IMR-90 (cell line): ENCODE data around the gene CFAP69. TPM values are rescaled to one million over a fixed set of nuclear protein-coding genes. Genes with fewer than 3 reads are reported as not detected.
A peak's percentile ranks its signal among the peaks of the same experiment; 100 is the strongest.

ENCODE experiments used
- ATAC-seq: fragments of 200-7000 bp; cut with Tn5 transposase; 2 replicates; pipeline ENCODE4 v1.9.1; 2020; ENCODE audit warnings: low read depth, mild to moderate bottlenecking, moderate library complexity
- BruUV-seq: library from RNA; stranded (reverse); fragments of 400-500 nt; replicated peaks from 2 replicates; lab custom pipeline; 2021; lab: Mats Ljungman, UMichigan
- CTCF ChIA-PET: fragments of 300-600 bp; formaldehyde crosslinking; extraction: SDS; loops from one replicate; lab custom pipeline; 2021; ENCODE audit warnings: antibody characterized with exemption; lab: Yijun Ruan, JAX
- POLR2A ChIA-PET: fragments of 300-600 bp; sonication (Branson Sonifier 250); formaldehyde crosslinking; loops from one replicate; lab custom pipeline; 2022; ENCODE audit warnings: antibody characterized with exemption; ENCODE audit not compliant: unreplicated experiment; lab: Charles Lee
- DNase-seq: peaks from one replicate; pipeline ENCODE4 v3.0.0; 2013
- H2AFZ ChIP-seq: replicated peaks from 2 replicates; pipeline ENCODE3; 2013; ENCODE audit warnings: low read length, mild to moderate bottlenecking; ENCODE audit not compliant: poor library complexity
- H2AK5ac ChIP-seq: 2 replicates; pipeline ENCODE4 v1.6.1; 2013; ENCODE audit warnings: low read depth, low read length, inconsistent platforms
- H2AK9ac ChIP-seq: replicated peaks from 2 replicates; pipeline ENCODE3; 2013; ENCODE audit warnings: mild to moderate bottlenecking, low read depth, low read length, moderate library complexity; ENCODE audit not compliant: poor library complexity
- H2BK120ac ChIP-seq: 2 replicates; pipeline ENCODE4 v1.6.1; 2013; ENCODE audit warnings: low read depth, low read length, inconsistent platforms
- H2BK15ac ChIP-seq: 3 replicates; pipeline ENCODE4 v1.6.1; 2013; ENCODE audit warnings: low read depth, low read length, inconsistent platforms
- H2BK20ac ChIP-seq: 2 replicates; pipeline ENCODE4 v1.6.1; 2013; ENCODE audit warnings: low read depth, mild to moderate bottlenecking, inconsistent platforms, low read length, moderate library complexity
- H2BK5ac ChIP-seq: 2 replicates; pipeline ENCODE4 v1.6.1; 2013; ENCODE audit warnings: mild to moderate bottlenecking, low read depth, low read length, inconsistent platforms; ENCODE audit not compliant: poor library complexity, severe bottlenecking
- H3K14ac ChIP-seq: replicated peaks from 2 replicates; pipeline ENCODE4 v1.6.1; 2013; ENCODE audit warnings: low read depth, low read length, inconsistent platforms
- H3K18ac ChIP-seq: 2 replicates; pipeline ENCODE4 v1.6.1; 2013; ENCODE audit warnings: low read depth, low read length, control low read depth
- H3K23ac ChIP-seq: 2 replicates; pipeline ENCODE4 v1.6.1; 2013; ENCODE audit warnings: low read depth, low read length, inconsistent platforms
- H3K27ac ChIP-seq: 2 replicates; pipeline ENCODE4 v1.5.1; 2013; ENCODE audit warnings: mild to moderate bottlenecking, control low read depth, low read length; ENCODE audit not compliant: insufficient read depth
- H3K27me3 ChIP-seq: 2 replicates; pipeline ENCODE4 v1.6.1; 2013; ENCODE audit warnings: low read length; ENCODE audit not compliant: control insufficient read depth, insufficient read depth
- H3K36me3 ChIP-seq: 2 replicates; pipeline ENCODE4 v1.6.1; 2013; ENCODE audit warnings: low read length, mixed read lengths; ENCODE audit not compliant: control insufficient read depth, insufficient read depth
- H3K4ac ChIP-seq: 2 replicates; pipeline ENCODE4 v1.6.1; 2013; ENCODE audit warnings: low read depth, low read length, inconsistent platforms
- H3K4me1 ChIP-seq: 2 replicates; pipeline ENCODE4 v1.6.1; 2013; ENCODE audit warnings: low read length, mixed read lengths; ENCODE audit not compliant: control insufficient read depth, insufficient read depth
- H3K4me2 ChIP-seq: 2 replicates; pipeline ENCODE4 v1.6.1; 2013; ENCODE audit warnings: low read depth, mild to moderate bottlenecking, control low read depth, low read length, moderate library complexity
- H3K4me3 ChIP-seq: 2 replicates; pipeline ENCODE4 v1.5.1; 2013; ENCODE audit warnings: low read depth, mild to moderate bottlenecking, control low read depth, low read length, moderate library complexity; ENCODE audit not compliant: insufficient read depth
- H3K56ac ChIP-seq: 2 replicates; pipeline ENCODE4 v1.6.1; 2013; ENCODE audit warnings: low read length, inconsistent platforms; ENCODE audit not compliant: insufficient read depth; ENCODE audit errors: extremely low read depth
- H3K79me1 ChIP-seq, 2 experiments: 2 replicates each; pipeline ENCODE4 v1.6.1; 2013; ENCODE audit warnings: low read length in 2 of 2, inconsistent platforms in 1 of 2, low read depth in 1 of 2
- H3K9ac ChIP-seq: 2 replicates; pipeline ENCODE4 v1.6.1; 2013; ENCODE audit warnings: low read depth, low read length, control low read depth
- H3K9me1 ChIP-seq: 2 replicates; pipeline ENCODE4 v1.6.1; 2013; ENCODE audit warnings: low read length, inconsistent platforms; ENCODE audit not compliant: insufficient read depth
- H3K9me3 ChIP-seq: 2 replicates; pipeline ENCODE4 v1.6.1; 2013; ENCODE audit warnings: low read length; ENCODE audit not compliant: control insufficient read depth, insufficient read depth
- H4K20me1 ChIP-seq: 2 replicates; pipeline ENCODE4 v1.6.1; 2013; ENCODE audit warnings: low read length, inconsistent platforms; ENCODE audit not compliant: insufficient read depth
- H4K5ac ChIP-seq: 2 replicates; pipeline ENCODE4 v1.6.1; 2013; ENCODE audit warnings: mild to moderate bottlenecking, low read depth, low read length, control low read depth
- H4K8ac ChIP-seq, 2 experiments: 2 replicates each; pipeline ENCODE4 v1.6.1; 2013; ENCODE audit warnings: low read depth in 2 of 2, low read length in 2 of 2, control low read depth in 1 of 2, inconsistent platforms in 1 of 2
- H4K91ac ChIP-seq: 2 replicates; pipeline ENCODE4 v1.6.1; 2013; ENCODE audit warnings: low read depth, low read length, inconsistent platforms; ENCODE audit not compliant: insufficient read depth
- BHLHE40 ChIP-seq: fragments of 150-350 bp; IDR thresholded peaks from 2 replicates; pipeline ENCODE4 v1.6.1; 2016; ENCODE audit warnings: mild to moderate bottlenecking, low read depth, low read length
- CEBPB ChIP-seq: IDR thresholded peaks from 2 replicates; pipeline ENCODE4 v1.6.1; 2012; ENCODE audit warnings: low read depth, low read length, improper control_type of control experiment
- FOS ChIP-seq: fragments of 150-350 bp; IDR thresholded peaks from 2 replicates; pipeline ENCODE4 v1.6.1; 2016; ENCODE audit warnings: low read depth, low read length
- MAZ ChIP-seq: IDR thresholded peaks from 2 replicates; pipeline ENCODE4 v1.6.1; 2012; ENCODE audit warnings: low read depth, mild to moderate bottlenecking, low read length, improper control_type of control experiment, moderate library complexity, borderline replicate concordance
- MXI1 ChIP-seq: IDR thresholded peaks from 2 replicates; pipeline ENCODE4 v1.6.1; 2012; ENCODE audit warnings: low read depth, mild to moderate bottlenecking, low read length, moderate library complexity, borderline replicate concordance
- NFE2L2 ChIP-seq: fragments of 150-350 bp; IDR thresholded peaks from 2 replicates; pipeline ENCODE4 v1.6.1; 2016; ENCODE audit warnings: low read depth, mild to moderate bottlenecking, low read length
- POLR2A ChIP-seq: IDR thresholded peaks from 2 replicates; pipeline ENCODE4 v1.6.1; 2012; ENCODE audit warnings: mild to moderate bottlenecking, low read depth, low read length
- RAD21 ChIP-seq: IDR thresholded peaks from 2 replicates; pipeline ENCODE4 v1.6.1; 2012; ENCODE audit warnings: low read length, improper control_type of control experiment
- RFX5 ChIP-seq: IDR thresholded peaks from 2 replicates; pipeline ENCODE4 v1.8.0; 2012; ENCODE audit warnings: low read depth, mild to moderate bottlenecking, low read length, moderate library complexity
- SMC3 ChIP-seq: fragments of 150-350 bp; IDR thresholded peaks from 2 replicates; pipeline ENCODE4 v1.6.1; 2016; ENCODE audit warnings: low read depth, mild to moderate bottlenecking, antibody characterized with exemption, low read length, moderate library complexity
- WGBS, 2 experiments: methylation state at CpG; one replicate each; pipeline versions ENCODE4 v1.1.5 to v1.1.7; 2013; ENCODE audit warnings: missing lambda C conversion rate in 2 of 2; ENCODE audit not compliant: insufficient read length in 1 of 2; ENCODE audit errors: extremely low coverage in 2 of 2; 5-methylcytosine and 5-hydroxymethylcytosine counted together
- dilution Hi-C: fragments of 300-500 bp; cut with HindIII; formaldehyde crosslinking; loops from one replicate; pipeline ENCODE4 v1.14.3; 2018; ENCODE audit warnings: low sequenced_read_pairs; ENCODE audit not compliant: unreplicated experiment
- in situ Hi-C: fragments of 300-500 bp; cut with MboI; formaldehyde crosslinking; loops from 3 replicates; pipeline ENCODE4 v1.14.3; 2019; ENCODE audit warnings: low sequenced_read_pairs, inconsistent platforms, mixed read lengths
- intact Hi-C: fragments of 100-400 bp; cut with micrococcal nuclease; formaldehyde crosslinking; loops from 2 replicates; pipeline ENCODE4 v1.10.0; 2022
- polyA plus RNA-seq, 3 experiments: library from polyadenylated mRNA; depleted of rRNA; stranded (reverse); fragments of >200 nt; gene quantifications; 2 replicates each; pipeline ENCODE4 v1.2.3, GENCODE V29; 2012; ENCODE audit warnings: low replicate concordance in 1 of 3
- total RNA-seq: library from RNA; depleted of rRNA; stranded (reverse); fragments of >200 nt; gene quantifications from 2 replicates; pipeline ENCODE4 v1.2.3, GENCODE V29; 2012
- TF ChIP-seq, protein P1 (sequence below): conservative IDR thresholded peaks from 2 replicates; pipeline ENCODE4 v1.5.1; 2012; ENCODE audit warnings: mild to moderate bottlenecking, low read depth, low read length, improper control_type of control experiment
- TF ChIP-seq, protein P2 (sequence below): fragments of 150-350 bp; IDR thresholded peaks from 2 replicates; pipeline ENCODE4 v1.6.1; 2016; ENCODE audit warnings: low read depth, mild to moderate bottlenecking, low read length, moderate library complexity, borderline replicate concordance

The CFAP69 gene
- total and polyA plus RNA-seq, 2 of the 4 experiments (the other 2 are of a cell fraction) = 0.72 to 0.86 TPM

DNA sequence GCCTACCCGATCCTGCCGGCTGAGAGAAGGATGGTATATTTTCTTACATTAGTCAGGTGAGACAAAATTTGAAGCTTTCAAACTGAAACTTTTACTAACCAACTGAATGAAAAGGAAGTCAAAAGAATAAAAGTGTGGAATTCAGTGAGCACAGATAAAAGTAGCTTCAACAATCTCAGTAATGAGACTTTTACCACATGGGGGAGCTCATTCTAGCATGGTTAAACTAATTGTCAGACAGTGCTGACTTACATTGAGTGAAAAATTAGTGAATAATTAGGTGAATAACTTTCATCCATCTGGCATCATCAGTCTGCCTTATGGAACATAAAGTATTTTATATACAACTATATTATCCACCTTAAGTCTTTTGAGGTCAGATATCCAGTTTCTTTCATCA lies 67.8 kb downstream of the CFAP69 start:
- ChIA-PET CTCF (interaction anchor here (0.6 to 2.3 kb wide), 5 partner anchors 9 to 97 kb away, joined by 3 to 7 read pairs (median 3); no protein-coding TSS in a partner anchor), POLR2A (no interaction called here)
- Histone ChIP-seq H3K4me2 (no peak overlapping the region), H4K8ac (no peak overlapping the region), H4K20me1 (no peaks in the 10 kb centered on the region), H2AFZ (no peak overlapping the region), H2BK20ac (no peak overlapping the region), H2BK5ac (no peak overlapping the region), H4K91ac (no peak overlapping the region), H2AK9ac (no peak overlapping the region), H2BK120ac (no peak overlapping the region), H3K9me3 (no peaks in the 10 kb centered on the region), H3K4me3 (no peak overlapping the region), H3K14ac (no peak overlapping the region), H3K23ac (no peak overlapping the region), H3K56ac (no peak overlapping the region), H3K4me1 (no peaks in the 10 kb centered on the region), H3K27ac (no peak overlapping the region), H3K27me3 (peaks cover 1% of the 10 kb centered on the region; the same call in 1 of the 2 replicates), H3K36me3 (no peaks in the 10 kb centered on the region), H3K9me1 (no peaks in the 10 kb centered on the region), H3K9ac (no peak overlapping the region), H3K79me1 (no peaks in the 10 kb centered on the region), H3K18ac (no peak overlapping the region), H2BK15ac (no peak overlapping the region), H2AK5ac (no peak overlapping the region), H4K5ac (no peak overlapping the region), H3K4ac (no peak overlapping the region)
- in situ Hi-C loops (loop anchor here (25.0 kb wide), 1 partner anchor 1525 kb away; the partner anchor contains the start of gene TEX47), intact Hi-C loops (loop anchor here (2.0 kb wide), 1 partner anchor 114 kb away; no protein-coding TSS in a partner anchor), dilution Hi-C loops (no loop called here)
- no peak for DNase-seq
- no TSS peak for BruUV-seq
- no peak for ATAC-seq
- no CpG with 5 or more reads among the region's 2 CpGs for WGBS, 2 experiments
- TF ChIP-seq CEBPB (no peak), MXI1 (no peak), RAD21 (peak; percentile 18; the same call in 1 of the 2 replicates), MAZ (no peak), RFX5 (no peak), POLR2A (no peak), BHLHE40 (no peak), NFE2L2 (no peak), FOS (no peak), SMC3 (peak; percentile 30; the same call in 1 of the 2 replicates)
- TF ChIP-seq, protein P1, sequence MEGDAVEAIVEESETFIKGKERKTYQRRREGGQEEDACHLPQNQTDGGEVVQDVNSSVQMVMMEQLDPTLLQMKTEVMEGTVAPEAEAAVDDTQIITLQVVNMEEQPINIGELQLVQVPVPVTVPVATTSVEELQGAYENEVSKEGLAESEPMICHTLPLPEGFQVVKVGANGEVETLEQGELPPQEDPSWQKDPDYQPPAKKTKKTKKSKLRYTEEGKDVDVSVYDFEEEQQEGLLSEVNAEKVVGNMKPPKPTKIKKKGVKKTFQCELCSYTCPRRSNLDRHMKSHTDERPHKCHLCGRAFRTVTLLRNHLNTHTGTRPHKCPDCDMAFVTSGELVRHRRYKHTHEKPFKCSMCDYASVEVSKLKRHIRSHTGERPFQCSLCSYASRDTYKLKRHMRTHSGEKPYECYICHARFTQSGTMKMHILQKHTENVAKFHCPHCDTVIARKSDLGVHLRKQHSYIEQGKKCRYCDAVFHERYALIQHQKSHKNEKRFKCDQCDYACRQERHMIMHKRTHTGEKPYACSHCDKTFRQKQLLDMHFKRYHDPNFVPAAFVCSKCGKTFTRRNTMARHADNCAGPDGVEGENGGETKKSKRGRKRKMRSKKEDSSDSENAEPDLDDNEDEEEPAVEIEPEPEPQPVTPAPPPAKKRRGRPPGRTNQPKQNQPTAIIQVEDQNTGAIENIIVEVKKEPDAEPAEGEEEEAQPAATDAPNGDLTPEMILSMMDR = peak; percentile 28
- TF ChIP-seq, protein P2, sequence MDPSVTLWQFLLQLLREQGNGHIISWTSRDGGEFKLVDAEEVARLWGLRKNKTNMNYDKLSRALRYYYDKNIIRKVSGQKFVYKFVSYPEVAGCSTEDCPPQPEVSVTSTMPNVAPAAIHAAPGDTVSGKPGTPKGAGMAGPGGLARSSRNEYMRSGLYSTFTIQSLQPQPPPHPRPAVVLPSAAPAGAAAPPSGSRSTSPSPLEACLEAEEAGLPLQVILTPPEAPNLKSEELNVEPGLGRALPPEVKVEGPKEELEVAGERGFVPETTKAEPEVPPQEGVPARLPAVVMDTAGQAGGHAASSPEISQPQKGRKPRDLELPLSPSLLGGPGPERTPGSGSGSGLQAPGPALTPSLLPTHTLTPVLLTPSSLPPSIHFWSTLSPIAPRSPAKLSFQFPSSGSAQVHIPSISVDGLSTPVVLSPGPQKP = no peak
